ENCODE measurements around the gene SLC6A4.

Gene SLC6A4

GRCh38 chr17:30237296-30238002 lies 2.0 kb upstream of the SLC6A4 start:
- TF ChIP-seq CTCF (conservative IDR thresholded peaks at IDR 0.05; ENCODE audit: low read depth) = no peak
- no peak for DNase-seq (ENCODE audit: low spot score)
- CTCF ChIA-PET = interaction anchor here (0.6 to 3.0 kb wide), 4 partner anchors 18 to 132 kb away, joined by 3 to 22 read pairs (median 10); no protein-coding TSS in a partner anchor
- H3K27ac ChIP-seq = no peak overlapping the region
- POLR2A ChIA-PET (ENCODE audit: low non-redundant PET) = no interaction called here

GRCh38 chr17:30236766-30237165 lies 1.3 kb upstream of the SLC6A4 start:
- POLR2A ChIA-PET (ENCODE audit: low non-redundant PET) = no interaction called here

GRCh38 chr17:30236297-30236624 lies 764 bp upstream of the SLC6A4 start:
- POLR2A ChIA-PET (ENCODE audit: low non-redundant PET) = no interaction called here
- TF ChIP-seq CTCF (conservative IDR thresholded peaks at IDR 0.05; ENCODE audit: low read depth) = no peak
- CTCF ChIA-PET = interaction anchor here (0.5 to 3.0 kb wide), 8 partner anchors 34 to 452 kb away, joined by 3 to 22 read pairs (median 4); no protein-coding TSS in a partner anchor
- no peak overlapping the region for H3K27ac ChIP-seq
- DNase-seq (ENCODE audit: low spot score) = no peak

More at GRCh38 chr17:30236766-30237165, 1.3 kb upstream of the SLC6A4 start:
- CTCF ChIA-PET = interaction anchor here (0.5 to 3.0 kb wide), 9 partner anchors 19 to 452 kb away, joined by 3 to 22 read pairs (median 4); no protein-coding TSS in a partner anchor
- peak; percentile 55 for DNase-seq (ENCODE audit: low spot score)
- TF ChIP-seq CTCF (conservative IDR thresholded peaks at IDR 0.05; ENCODE audit: low read depth) = peak; percentile 42
- no peak overlapping the region for H3K27ac ChIP-seq

- H3K27ac ChIP-seq = no peak overlapping the region
- ChIA-PET POLR2A (ENCODE audit: low non-redundant PET) (no interaction called here), CTCF (interaction anchor here (1.0 to 3.0 kb wide), 4 partner anchors 14 to 173 kb away, joined by 3 to 22 read pairs (median 4); no protein-coding TSS in a partner anchor)
- DNase-seq (ENCODE audit: low spot score) = no peak
- no peak for TF ChIP-seq CTCF (conservative IDR thresholded peaks at IDR 0.05; ENCODE audit: low read depth)
These were observed 533 bp downstream of the SLC6A4 start for GRCh38 chr17:30234964-30235363.

- TF ChIP-seq CTCF (conservative IDR thresholded peaks at IDR 0.05; ENCODE audit: low read depth) = no peak
These were observed 1.2 kb downstream of the SLC6A4 start for GRCh38 chr17:30234296-30234695.

GRCh38 chr17:30232824-30233427 lies 2.6 kb downstream of the SLC6A4 start:
- DNase-seq (ENCODE audit: low spot score) = no peak
- ChIA-PET CTCF (interaction anchor here (0.5 to 1.1 kb wide), 2 partner anchors 14 to 107 kb away, joined by 3 to 4 read pairs; no protein-coding TSS in a partner anchor), POLR2A (ENCODE audit: low non-redundant PET) (no interaction called here)
- H3K27ac ChIP-seq = no peak overlapping the region
- TF ChIP-seq CTCF (conservative IDR thresholded peaks at IDR 0.05; ENCODE audit: low read depth) = no peak

More at GRCh38 chr17:30234296-30234695, 1.2 kb downstream of the SLC6A4 start:
- H3K27ac ChIP-seq = no peak overlapping the region
- POLR2A ChIA-PET (ENCODE audit: low non-redundant PET) = no interaction called here
- CTCF ChIA-PET = interaction anchor here (1.0 to 3.0 kb wide), 3 partner anchors 109 to 172 kb away, joined by 3 to 22 read pairs (median 4); no protein-coding TSS in a partner anchor
- DNase-seq (ENCODE audit: low spot score) = no peak
